HG02852 (cell line): ENCODE measurements around the gene TARS2.
A peak's percentile ranks its signal among the peaks of the same experiment; 100 is the strongest.

ENCODE experiments used
- ATAC-seq: cut with Tn5 transposase; IDR thresholded peaks from one replicate; pipeline ENCODE4 v1.9.1; 2021; ENCODE audit warnings: mild to moderate bottlenecking, moderate library complexity; ENCODE audit not compliant: unreplicated experiment

TARS2 gene

DNA sequence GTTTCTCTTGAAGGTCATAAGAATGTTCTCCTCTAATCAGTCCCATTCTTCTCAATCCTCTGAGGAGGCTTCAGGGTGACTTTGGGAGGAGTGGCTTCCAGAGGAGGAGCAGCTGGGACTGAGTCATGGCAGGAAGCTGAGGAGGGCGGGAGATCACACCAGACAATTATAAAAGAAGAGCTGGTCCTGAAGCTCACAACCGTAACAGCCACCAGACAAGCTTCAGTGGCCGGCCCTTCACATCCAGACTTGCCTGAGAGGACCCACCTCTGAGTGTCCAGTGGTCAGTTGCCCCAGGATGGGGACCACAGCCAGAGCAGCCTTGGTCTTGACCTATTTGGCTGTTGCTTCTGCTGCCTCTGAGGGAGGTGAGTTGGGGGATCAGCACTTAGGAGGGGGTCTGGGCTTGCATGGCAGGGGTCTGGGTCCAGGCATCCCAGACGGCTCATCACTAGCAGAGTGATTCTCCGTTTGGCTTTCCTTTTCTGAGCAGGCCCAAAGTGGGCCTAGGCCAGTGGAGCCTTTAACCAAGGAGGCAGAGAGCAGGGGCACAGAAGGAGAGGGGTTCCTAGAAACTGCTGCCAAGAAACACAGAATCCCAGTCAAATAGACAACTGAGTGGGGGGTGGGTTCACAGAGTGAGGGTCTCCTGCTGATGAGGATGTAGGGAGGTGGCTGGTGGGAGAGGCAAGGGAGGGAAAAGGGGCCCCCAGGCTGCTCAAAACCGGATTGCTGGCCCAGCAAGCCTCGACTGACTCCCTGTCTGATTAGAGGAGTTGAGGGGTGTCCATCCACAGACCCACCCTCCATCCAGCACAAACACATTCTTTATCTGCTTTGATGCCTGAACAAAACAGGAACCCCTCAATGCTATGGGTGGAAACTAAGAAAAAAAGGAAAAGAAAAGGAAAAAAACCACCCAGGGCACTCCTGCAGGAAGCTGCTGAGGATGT is 21.0 kb downstream of the TARS2 start, which contains the start of gene ECM1:
ECM1 (plus strand) TSS at position 198 of the 953 bp plus-strand sequence; CDS start at position 299, 101 bp downstream.
- no peak for ATAC-seq

DNA sequence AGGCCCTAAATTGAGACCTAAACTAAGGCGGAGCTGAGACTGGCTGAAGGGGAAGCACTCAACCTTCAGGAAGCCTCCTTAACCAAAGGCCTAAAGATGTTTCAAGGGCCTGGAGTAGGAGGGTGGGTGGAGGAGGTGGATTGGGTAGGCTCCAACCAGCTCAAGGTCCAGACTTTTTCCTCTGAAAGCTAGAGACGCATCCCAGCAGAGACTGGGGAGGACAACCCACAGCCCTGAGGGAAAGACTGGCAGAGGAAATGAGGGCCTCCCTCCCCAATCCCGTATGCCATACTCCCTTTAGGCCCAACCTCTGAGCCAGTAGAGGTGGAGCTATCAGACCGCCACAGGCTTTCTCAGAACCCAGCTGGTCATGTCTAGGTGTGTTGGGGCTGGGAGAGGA is 21.8 kb downstream of the TARS2 start:
- ATAC-seq, result no peak

DNA sequence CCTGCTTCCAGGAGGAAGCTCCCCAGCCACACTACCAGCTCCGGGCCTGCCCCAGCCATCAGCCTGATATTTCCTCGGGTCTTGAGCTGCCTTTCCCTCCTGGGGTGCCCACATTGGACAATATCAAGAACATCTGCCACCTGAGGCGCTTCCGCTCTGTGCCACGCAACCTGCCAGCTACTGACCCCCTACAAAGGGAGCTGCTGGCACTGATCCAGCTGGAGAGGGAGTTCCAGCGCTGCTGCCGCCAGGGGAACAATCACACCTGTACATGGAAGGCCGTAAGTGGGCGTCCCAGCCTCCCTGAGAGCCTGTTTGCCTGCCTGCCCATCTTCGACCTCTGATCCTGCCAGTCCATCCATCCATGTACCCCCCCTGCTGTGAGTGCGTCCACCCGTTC is 24.3 kb downstream of the TARS2 start:
- ATAC-seq, result no peak

DNA sequence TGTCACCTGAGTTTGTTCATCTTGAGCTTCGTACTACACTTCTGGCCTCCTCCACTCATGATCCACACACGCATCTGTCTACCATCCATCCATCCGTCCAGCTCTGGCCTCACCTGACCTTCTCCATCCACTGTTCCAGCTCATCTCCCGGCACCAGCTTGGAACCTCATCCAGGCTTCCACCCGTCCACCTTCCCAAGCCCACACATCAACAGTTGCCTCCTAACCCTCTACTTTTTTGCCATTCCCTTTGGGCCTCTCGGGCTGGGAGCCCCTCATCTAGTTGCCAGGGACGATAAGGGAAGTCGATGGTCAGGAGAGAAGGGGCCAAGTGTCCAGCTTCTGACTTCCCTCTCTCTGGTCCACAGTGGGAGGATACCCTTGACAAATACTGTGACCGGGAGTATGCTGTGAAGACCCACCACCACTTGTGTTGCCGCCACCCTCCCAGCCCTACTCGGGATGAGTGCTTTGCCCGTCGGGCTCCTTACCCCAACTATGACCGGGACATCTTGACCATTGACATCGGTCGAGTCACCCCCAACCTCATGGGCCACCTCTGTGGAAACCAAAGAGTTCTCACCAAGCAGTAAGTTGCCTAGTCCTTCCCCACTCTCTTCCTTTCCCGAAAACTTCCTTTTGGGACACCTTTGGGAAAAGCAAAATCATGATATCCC is 24.9 kb downstream of the TARS2 start:
- ATAC-seq, result no peak

DNA sequence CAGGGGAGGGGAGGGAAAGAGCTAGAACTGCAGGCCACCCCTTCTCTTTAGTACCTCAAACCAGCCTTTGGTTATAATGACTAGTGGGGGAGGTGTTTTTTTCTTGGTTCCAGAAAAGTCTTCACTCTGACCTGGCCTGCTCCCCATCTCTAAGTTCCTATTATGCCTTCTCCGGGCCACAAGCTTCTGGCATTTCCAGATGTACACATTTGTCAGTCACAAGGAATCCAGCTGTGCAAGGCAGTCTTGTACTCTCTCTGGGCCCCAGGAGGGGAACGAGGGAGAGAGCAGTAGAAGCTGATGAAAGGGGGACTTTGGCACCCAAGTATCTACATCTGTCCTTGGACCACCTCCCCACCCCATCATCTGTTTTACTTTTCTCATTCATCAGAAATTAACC is 25.6 kb downstream of the TARS2 start:
- ATAC-seq, result no peak

DNA sequence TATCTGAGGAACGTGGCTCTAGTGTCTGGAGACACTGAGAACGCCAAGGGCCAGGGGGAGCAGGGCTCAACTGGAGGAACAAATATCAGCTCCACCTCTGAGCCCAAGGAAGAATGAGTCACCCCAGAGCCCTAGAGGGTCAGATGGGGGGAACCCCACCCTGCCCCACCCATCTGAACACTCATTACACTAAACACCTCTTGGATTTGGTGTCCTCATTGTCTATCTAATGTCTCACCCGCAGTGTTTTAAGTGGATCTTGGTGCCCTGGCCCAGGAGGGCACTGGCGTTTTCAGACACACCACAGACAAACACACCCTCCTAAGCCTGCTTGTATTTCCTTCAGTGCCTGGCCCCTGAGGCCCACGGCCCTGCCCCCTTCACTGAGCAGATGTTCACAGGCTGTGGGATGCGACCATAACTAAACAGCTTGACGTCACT is 26.2 kb downstream of the TARS2 start:
- no peak for ATAC-seq

DNA sequence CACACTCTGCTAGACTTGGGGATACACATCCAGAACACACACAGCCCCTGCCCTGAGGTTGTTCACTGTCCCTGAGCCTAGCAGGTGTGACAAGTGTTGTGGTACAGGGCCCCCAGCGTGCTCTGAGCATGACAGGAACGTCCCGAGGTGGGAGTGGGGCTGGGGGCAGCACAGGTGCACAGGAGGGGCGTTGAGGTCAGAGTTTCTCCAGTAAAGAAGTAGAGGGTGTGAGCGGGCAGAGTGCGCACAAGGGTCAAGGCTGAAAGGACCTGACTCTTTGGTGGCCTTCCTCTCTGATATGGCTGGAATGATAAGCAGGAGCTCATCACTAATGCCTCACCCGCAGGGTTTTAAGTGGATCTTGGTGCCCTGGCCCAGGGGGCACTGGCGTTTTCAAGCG is 27.0 kb downstream of the TARS2 start:
- ATAC-seq, result no peak

DNA sequence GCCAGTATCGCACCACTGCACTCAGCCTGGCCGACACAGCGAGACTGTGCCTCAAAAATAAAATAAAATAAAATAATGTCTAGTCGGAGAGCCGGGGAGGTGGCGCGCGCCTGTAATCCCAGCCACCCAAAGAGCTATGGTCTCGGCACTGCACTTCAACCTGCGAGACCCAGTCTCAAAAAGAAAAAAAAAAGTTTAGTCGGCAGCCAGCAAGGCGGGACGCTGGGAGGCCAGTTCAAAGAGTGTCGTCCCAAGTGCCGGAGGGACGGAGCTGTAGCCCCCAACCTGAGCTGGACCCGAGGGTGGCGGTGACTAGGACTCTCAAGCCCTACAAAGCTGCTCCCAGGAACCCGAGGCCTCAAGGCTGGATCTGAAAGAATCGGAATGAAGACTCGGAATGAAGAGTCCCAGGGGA is 27.7 kb downstream of the TARS2 start:
- ATAC-seq, result no peak

DNA sequence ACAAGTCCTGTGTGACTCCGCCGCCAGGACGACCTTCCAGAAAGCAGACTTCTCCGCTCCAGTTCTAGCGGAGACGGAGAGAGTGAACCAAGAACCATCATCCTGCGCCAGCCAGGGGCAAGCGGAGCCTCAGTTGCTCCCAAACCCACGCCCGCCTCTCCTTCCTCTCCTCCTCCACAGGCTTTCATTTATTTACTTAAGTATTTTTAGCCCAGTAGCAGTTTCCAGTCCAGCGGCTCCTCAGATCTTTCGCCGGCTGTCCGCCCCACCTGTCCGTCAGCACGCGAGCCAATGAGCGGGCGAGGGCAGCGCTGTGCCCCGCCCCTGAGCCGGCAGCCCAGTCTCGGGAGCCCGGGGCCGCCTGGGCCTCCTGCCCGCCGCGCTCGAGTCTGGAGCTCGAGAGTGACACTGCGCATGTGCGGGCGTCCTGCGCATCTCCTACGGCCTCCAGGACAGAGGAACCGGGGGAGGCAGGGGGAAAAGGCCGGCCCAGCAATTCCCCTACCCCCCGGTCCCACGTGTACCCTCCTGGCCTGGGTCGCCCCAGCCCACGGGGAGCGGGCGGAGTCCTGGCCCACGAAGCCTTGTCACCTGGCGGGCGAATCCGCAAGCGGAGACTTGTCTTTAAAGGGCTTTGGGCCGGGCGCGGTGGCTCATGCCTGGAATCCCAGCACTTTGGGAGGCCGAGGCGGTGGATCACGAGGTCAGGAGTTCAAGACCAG is 28.3 kb downstream of the TARS2 start, which contains the start of gene FALEC:
FALEC (plus strand) TSS at position 425 of the 722 bp plus-strand sequence.
- ATAC-seq, result peak; percentile 96

DNA sequence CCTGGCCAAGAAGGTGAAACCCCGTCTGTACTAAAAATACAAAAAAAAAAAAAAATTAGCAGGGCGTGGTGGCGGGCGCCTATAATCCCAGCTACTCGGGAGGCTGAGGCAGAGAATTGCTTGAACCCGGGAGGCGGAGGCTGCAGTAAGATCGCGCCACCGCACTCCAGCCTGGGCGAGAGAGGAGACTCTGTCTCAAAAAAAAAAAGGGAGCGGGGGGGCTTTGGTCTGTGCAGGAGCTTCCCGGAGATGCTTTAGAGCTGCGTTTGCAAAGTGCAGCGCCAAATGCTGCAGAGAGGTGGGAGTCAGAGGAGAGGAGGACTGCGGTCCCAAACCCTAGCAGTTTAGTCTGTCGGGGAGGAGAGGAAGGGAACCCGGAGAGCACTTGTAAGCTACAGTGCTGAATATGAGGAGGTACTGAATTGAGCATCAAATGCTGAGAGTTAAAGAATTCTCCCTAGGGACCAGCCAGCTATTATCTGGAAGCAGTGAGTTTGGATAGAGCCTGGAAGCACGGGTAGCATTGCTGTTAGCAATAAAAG is 28.9 kb downstream of the TARS2 start:
- ATAC-seq, result no peak

DNA sequence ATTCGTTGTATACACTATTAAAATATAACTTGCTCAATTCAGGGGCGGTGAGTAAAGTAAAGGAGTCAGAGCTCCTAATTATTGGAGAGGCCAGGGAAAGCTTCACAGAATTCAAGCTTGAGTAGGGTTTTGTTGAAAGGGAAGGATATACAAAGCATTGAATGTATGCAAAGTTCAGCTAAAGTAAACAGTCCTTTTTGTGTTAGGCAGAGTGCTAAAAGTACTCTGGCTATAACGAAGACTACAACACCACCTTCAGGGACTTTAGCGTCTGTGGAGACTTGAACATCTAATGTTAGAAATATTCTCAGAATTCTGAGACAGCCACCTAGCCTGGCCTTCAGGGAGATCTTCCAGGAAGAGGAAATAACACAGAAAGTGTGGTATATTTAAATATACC is 29.4 kb downstream of the TARS2 start:
- no peak for ATAC-seq

DNA sequence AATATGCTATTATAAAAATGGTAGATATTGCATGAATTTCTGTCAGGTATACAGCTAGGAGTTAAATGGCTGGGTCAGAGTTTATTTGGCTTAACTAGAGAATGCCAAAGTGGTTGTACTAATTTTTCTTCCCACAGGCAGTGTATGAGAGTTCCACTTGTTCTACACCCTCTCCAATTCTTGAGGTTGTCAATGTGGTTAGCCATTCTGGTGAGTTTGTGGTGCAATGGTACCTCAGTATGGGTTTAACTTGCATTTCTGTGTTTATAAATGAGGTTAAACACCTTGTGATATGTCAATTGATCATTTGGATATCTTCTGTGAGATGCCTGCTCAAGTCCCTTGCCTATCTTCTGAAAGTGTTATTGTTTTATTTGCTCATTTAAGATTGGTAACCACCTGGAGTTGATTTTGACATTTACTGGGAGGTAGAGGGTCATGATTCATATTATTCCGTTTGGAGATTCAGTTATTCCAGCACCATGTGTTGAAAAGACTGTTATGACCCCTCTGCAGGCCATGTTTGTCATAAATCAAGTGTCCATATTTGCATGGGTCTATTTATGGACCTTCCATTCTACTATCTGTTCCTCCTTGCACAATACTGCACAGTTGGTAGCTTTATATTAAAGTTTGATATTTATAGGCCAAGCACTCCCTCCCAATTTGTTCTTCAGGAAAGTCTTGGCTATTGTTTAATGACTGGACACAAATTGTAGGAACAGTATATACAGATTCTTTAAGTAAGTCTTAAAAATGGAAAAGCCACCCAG is 34.2 kb downstream of the TARS2 start:
- ATAC-seq, result no peak

DNA sequence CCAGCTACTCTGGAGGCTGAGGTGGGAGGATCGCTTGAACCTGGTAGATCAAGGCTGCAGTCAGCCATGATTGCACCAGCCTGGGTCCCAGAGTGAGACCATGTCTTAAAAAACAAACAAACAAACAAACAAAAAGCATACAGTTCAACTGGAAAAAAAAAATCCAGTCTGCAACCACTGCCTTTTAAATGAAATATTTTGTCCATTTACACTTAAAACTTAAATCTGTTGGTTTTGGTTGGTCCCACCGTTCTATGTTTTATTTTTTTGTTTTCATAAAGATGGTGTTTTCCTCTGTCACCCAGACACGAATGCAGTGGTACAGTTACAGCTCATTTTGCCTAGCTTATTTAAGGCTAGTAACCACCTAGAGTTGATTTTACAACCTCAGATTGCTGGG is 38.1 kb downstream of the TARS2 start:
- no peak for ATAC-seq

DNA sequence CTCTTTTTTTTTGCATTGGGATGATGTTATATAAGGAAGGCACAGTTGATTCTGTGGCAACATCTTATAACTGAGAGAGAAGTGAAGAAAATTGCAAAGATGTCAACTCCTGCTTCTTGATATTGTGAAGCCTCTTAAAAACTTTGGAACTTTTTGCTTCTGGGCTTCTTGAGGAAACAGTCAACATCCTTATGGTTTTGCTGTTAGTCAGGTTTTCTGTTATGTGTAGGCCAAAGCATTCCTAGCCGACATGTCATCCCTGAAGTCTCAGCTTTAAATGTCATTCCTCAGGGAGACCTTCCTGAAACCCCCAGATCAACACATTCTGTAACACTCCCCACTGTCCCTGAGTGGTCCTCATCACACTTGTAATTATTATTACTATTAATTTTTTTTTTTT is 41.0 kb downstream of the TARS2 start:
- ATAC-seq, result no peak

DNA sequence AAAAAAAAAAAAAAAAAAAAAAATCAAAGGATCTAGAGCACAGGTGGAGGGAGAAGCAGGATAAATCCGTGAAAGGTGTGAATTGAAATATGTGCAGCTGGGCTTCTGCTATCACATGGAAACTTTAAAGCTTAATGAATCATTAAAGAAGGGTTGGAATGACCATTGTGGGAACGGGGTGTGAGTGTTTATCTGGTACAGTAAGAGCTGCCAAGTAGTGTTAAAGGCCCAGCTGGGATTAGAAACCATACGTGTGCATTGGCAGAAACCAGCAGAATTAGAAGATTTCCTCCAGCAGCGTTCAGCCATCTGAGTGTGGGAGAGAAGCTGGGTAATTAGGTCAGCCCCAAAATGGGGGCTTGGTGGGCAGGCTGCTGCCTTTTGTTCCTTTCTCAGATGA is 41.8 kb downstream of the TARS2 start:
- ATAC-seq, result no peak

DNA sequence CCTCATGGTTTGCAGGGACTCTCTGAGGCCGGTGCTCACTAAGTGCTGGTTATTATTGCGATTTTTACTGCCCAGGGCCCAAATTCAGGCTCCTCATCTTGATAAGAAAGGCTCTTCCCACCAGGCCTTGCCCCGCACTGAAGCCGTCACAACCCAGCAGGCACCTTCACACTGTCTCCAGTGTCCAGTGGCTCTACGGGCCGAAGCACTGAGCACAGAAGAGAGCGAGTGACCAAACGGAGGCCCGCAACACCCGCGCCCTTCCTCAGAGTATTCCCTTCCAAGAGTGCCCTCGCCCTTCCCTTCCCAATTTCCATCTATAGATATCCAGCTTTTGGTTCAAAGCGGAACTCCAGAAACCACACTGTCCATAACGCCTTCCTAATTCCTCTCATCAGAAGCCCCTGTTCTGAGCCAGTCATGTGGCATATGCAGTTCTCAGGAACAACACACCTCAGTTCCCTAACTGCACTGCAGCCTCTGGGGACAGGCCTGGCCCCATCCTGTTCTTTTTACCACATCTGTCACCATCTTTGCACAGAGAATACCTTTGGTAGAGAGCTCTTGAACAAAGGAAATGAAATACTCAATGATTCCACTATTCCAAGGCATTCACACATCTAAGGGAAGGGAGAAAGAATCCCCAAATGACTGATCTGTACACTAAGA is 43.4 kb downstream of the TARS2 start:
- no peak for ATAC-seq

DNA sequence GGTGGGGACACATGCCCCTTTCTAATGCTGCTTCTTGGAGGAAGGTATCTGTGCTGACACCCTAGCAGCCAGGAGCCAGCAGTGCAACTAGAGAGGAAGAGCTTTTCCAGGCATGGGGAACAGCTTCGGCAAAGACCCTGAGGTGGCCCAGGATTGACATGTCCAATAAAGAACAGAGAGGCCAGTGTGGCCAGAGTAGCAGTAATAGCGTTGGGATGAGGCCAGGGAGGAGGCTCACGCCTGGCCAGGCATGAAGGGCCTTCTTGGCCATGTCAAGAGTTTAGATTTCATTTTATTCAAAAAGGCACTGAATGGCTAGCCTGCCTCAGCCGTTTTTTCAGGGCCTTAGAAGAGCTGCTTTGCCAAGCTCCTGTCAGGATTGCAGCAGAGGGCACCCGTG is 45.6 kb downstream of the TARS2 start:
- no peak for ATAC-seq

DNA sequence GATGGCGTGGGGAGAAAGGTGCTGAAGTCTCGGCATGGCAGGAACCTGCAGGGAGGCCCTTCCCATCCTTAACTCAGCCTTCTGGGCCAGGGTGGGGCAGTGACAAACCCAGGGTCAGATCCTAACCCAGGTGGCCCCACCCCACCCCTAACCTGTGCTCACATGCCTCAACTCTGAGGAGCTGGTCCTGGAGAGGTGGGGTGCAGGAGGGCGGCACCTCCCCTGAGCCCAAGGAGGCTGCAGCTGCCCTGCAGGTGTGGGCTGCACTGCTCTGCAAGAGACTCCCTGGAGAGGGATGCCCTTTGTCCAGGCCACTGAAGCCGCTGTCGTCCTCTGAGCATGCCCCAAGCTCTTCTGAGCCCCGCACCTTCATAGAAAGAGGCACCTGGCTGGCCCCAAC is 46.8 kb downstream of the TARS2 start:
- ATAC-seq, result no peak

DNA sequence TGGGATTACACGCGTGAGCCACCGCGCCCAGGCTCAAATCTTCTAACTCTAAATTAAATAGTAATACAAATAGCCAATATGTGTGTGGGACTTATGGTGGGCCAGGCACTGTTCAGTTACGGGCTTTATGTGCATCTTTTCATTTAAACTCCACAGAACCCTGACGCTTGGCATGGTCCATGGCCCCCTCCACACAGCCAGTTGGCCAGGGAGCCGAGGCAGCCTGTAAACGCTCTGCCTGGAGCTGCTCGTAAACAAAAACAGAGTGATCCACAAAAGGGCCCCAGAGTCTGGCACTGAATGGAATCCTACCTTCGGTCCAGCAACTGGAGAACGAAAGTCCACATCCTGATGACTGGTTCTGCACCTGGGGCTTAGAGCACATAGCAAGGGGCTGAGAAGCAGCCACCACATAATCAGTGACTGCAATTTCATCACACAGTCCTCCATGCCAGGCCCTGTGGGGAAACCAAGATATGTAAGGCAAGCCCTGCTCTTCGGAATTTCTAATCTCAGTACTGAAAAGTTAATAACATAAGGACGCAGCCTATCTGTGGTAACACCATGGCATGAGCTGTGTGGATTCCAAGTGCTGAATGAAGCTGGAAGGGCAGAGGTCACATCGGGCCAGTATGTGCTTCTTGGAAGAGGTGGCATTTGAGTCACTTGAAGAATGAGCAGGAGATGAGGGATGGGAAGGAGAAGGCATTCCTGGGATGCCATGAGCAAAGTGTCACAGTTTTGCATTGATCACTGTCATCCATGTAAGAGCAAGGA is 48.5 kb downstream of the TARS2 start:
- ATAC-seq, result no peak
